ENCODE measurements around the gene S100A12. TPM values are rescaled to one million over a fixed set of nuclear protein-coding genes. Genes with fewer than 3 reads are reported as not detected.
A peak's percentile ranks its signal among the peaks of the same experiment; 100 is the strongest.
"Not testable (repeated sequence)": the region's sequence is repeated elsewhere in the genome, so short reads cannot be mapped to it uniquely, and the experiment has no call there.

The S100A12 gene
- total RNA-seq, 1 experiment from 2014 or later, result not detected

DNA sequence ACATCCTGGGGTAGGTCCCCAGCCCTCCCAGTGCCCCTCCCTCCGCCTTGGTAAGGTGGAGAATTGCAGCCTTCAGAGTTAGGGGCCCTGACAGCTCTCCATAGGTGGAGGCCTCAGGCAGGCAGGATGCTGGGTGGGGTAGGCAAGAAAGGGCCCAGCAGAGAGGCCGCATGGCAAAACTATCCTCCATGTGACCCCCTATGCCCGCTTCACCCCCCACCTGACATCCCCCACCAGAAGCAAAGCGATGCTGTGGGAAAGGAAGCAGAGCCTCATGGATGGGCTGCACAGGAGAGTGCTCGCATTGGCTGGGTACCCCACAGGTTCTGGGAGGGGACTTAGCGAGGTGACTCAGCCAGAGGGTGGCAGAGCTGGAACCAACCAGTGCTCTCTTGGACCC, 16.2 kb downstream of the S100A12 start:
- in situ Hi-C loops (cut with HindIII; ENCODE audit: low pct_unique_long_range_greater_than_20kb, low sequenced_read_pairs), result loop anchor here (25.0 kb wide), 1 partner anchor 128 kb away; no protein-coding TSS in a partner anchor
- no peak for DNase-seq (ENCODE audit: low read depth)

- DNase-seq (ENCODE audit: low read depth), result no peak
- in situ Hi-C loops (cut with HindIII; ENCODE audit: low pct_unique_long_range_greater_than_20kb, low sequenced_read_pairs), result loop anchor here (25.0 kb wide), 1 partner anchor 129 kb away; no protein-coding TSS in a partner anchor
These were observed 16.8 kb downstream of the S100A12 start for GRCh38 chr1:153358691-153358975.

GRCh38 chr1:153357853-153358690, 17.3 kb downstream of the S100A12 start, which contains the start of gene S100A9:
TSS of gene S100A9 (plus strand) at chr1:153357854. CDS start at chr1:153358284, 430 bp downstream.
- in situ Hi-C loops (cut with HindIII; ENCODE audit: low pct_unique_long_range_greater_than_20kb, low sequenced_read_pairs), result loop anchor here (25.0 kb wide), 1 partner anchor 129 kb away; no protein-coding TSS in a partner anchor
- DNase-seq (ENCODE audit: low read depth), result no peak

GRCh38 chr1:153357076-153357852, 18.2 kb downstream of the S100A12 start:
- no peak for DNase-seq (ENCODE audit: low read depth)
- in situ Hi-C loops (cut with HindIII; ENCODE audit: low pct_unique_long_range_greater_than_20kb, low sequenced_read_pairs), result loop anchor here (25.0 kb wide), 1 partner anchor 130 kb away; no protein-coding TSS in a partner anchor

GRCh38 chr1:153356392-153357075, 18.9 kb downstream of the S100A12 start:
- in situ Hi-C loops (cut with HindIII; ENCODE audit: low pct_unique_long_range_greater_than_20kb, low sequenced_read_pairs), result loop anchor here (25.0 kb wide), 1 partner anchor 131 kb away; no protein-coding TSS in a partner anchor
- no peak for DNase-seq (ENCODE audit: low read depth)

GRCh38 chr1:153355445-153356071, 19.9 kb downstream of the S100A12 start:
- peak; percentile 16 for DNase-seq (ENCODE audit: low read depth)
- in situ Hi-C loops (cut with HindIII; ENCODE audit: low pct_unique_long_range_greater_than_20kb, low sequenced_read_pairs), result loop anchor here (25.0 kb wide), 1 partner anchor 132 kb away; no protein-coding TSS in a partner anchor

DNA sequence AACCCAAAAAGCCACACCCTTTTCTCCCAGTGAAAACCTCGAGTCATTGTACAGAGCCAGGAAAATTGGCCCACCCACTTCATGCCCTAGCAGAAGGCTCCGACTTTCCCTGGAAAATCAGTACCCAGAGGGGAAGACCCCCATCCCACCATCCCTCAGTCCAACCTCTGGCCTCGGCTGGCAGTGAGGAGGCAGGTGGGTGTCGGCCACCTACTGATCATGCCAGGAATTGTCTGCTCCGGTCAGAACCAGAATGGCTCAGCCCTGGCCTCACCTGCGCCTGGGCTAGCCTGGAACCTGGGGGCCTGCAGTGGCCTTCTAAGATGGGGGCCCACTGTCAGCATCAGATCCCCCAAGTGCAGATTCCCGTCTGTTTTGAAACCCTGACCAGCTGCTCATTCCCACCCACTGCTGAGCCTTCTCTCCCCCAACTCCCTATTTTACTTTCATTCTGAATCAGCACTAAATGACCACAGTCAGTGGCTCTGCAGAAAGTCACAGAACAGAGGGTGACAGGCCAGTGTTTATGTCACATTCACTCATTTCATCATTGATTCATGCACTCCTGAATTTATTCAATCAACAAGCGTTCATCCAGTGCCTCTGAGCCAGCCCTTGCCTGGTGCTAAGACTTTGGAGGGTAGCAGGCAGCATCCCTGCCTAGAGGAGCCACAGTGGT, 20.8 kb downstream of the S100A12 start:
- in situ Hi-C loops (cut with HindIII; ENCODE audit: low pct_unique_long_range_greater_than_20kb, low sequenced_read_pairs), result loop anchor here (25.0 kb wide), 1 partner anchor 133 kb away; no protein-coding TSS in a partner anchor
- DNase-seq (ENCODE audit: low read depth), result no peak

DNA sequence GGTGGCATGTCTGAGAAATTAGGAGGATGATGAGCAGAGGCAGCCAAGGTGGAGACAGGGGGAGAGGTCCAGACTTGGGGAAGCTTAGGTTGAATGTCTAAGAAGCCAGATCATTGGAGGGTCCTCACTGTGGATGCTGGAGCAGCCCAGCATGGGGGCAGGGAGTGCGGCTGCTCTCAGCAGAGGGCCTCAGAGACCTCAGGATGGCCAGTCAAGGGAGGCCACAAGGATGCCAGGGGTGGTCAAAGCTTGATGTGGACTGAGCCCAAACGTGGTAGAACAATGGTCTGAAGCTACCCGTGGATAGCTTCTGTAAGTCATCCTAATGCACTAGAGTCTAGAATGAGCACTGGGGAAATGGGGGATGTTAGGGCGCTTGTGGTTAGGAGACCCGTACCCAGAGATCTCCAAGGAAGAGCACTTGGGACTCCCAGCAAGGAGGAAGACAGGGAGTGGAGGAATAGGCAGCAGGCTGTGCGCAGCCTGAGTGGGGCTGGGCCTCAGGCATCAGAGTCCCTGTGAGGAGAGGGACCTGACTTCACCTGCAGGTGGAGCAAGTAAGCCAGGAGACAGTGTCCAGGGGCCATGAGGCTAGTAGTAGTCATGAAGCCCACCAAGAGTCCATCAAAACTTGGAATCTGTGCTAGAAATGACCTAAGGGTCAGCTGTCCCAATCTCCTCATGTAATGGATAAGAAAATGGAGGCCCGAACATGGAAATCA, 22.0 kb downstream of the S100A12 start:
- peak; percentile 18 for DNase-seq (ENCODE audit: low read depth)
- in situ Hi-C loops (cut with HindIII; ENCODE audit: low pct_unique_long_range_greater_than_20kb, low sequenced_read_pairs), result loop anchor here (25.0 kb wide), 1 partner anchor 134 kb away; no protein-coding TSS in a partner anchor

- in situ Hi-C loops (cut with HindIII; ENCODE audit: low pct_unique_long_range_greater_than_20kb, low sequenced_read_pairs), result loop anchor here (25.0 kb wide), 1 partner anchor 135 kb away; no protein-coding TSS in a partner anchor
- DNase-seq (ENCODE audit: low read depth), result peak; percentile 42
These were observed 22.9 kb downstream of the S100A12 start for GRCh38 chr1:153352523-153352922.

GRCh38 chr1:153350321-153350957, 25.0 kb downstream of the S100A12 start:
- in situ Hi-C loops (cut with HindIII; ENCODE audit: low pct_unique_long_range_greater_than_20kb, low sequenced_read_pairs), result loop anchor here (25.0 kb wide), 1 partner anchor 137 kb away; no protein-coding TSS in a partner anchor
- DNase-seq (ENCODE audit: low read depth), result no peak

DNA sequence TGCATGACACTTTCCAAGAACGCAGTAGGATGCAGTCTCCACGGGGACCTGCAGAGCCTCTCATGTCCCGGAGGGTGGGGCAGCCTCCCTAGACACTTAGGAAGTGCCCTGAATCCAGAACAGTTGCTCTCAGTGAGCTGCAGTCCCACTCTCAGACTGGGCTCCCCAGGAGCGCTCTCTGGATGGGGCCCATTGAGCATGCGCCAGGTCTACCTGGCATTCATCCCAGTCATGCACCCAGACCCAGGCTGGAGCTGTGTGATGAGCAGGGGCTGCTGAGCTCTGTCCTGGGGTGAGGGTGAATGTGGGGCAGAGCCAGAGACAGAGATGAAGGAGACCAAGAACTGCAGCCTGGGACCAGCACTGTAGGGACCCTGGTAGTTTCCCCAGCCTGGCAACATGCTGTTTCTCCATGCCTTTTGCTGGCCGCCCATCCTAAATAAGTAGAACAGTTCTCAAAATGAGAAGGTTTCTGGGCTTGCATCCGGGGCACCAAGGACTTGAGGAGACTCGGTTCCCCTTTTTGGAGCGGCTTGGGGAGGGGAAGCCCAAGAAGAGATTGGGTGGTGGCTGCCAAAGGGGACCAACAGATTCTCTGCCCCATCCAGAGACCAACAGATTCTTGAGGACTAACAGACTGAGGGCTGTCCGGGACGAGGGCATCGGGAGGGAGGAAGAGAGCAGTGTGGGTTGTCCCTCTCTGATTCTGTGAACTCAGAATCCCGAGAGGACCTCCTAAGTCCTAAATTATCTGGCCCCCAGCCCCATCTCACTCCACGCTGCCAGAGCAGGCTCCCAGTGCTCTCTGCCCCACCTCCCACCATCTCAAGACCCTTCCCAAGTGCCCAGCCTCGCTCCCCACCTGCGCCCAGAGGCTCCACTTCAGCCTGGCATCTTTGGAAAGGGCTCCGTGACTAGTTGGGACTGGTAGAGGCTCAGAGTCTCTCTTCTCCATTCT, 25.8 kb downstream of the S100A12 start:
- no peak for DNase-seq (ENCODE audit: low read depth)
- in situ Hi-C loops (cut with HindIII; ENCODE audit: low pct_unique_long_range_greater_than_20kb, low sequenced_read_pairs), result loop anchor here (25.0 kb wide), 1 partner anchor 138 kb away; no protein-coding TSS in a partner anchor

GRCh38 chr1:153348511-153349362, 26.7 kb downstream of the S100A12 start, which contains the start of gene PGLYRP4:
TSS of gene PGLYRP4 (minus strand) at chr1:153348841. CDS start at chr1:153347932, 909 bp downstream.
- in situ Hi-C loops (cut with HindIII; ENCODE audit: low pct_unique_long_range_greater_than_20kb, low sequenced_read_pairs), result no loop called here
- DNase-seq (ENCODE audit: low read depth), result no peak

DNA sequence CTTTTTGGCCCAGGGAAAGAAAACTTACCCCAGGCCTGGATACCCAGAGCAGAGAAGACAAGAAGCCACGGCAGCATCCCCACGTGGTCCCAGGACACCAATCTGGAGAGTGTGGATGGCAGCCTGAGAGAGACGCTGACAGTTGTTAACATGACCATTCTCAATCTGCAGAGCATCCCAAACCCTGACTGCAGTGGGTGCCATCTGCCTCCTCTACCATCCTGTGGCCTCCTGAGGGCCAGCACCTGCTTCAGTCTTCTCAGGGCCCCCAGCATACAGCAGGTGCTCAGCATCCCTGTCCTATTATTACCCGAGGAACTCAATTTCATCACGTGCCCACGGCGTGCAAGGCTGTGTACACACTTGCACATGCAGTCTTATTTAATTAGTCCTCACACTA, 27.6 kb downstream of the S100A12 start:
- no peak for DNase-seq (ENCODE audit: low read depth)
- in situ Hi-C loops (cut with HindIII; ENCODE audit: low pct_unique_long_range_greater_than_20kb, low sequenced_read_pairs), result no loop called here

DNA sequence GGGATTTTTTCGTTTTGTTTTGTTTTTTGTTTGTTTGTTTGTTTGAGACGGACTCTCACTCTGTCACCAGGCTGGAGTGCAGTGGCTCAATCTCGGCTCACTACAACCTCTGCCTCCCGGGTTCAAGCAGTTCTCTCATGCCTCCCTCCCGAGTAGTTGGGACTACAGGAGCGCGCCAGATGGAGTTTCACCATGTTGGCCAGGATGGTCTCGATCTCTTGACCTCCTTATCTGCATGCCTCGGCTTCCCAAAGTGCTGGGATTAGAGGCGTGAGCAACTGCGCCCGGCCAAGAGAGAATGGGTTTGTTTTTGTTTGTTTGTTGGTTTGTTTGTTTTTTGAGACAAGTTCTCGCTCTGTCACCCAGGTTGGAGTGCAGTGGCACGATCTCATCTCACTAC, 28.4 kb downstream of the S100A12 start:
- DNase-seq (ENCODE audit: low read depth); in situ Hi-C loops (cut with HindIII; ENCODE audit: low pct_unique_long_range_greater_than_20kb, low sequenced_read_pairs): not testable (repeated sequence)
